Measurements from ENCODE around the gene DUSP1. TPM values are rescaled to one million over a fixed set of nuclear protein-coding genes. Genes with fewer than 3 reads are reported as not detected.

Gene DUSP1
- total RNA-seq, 1 experiment from 2014 or later = 16.6 TPM

GRCh38 chr5:172802112-172802511, 31.1 kb upstream of the DUSP1 start:
- Histone ChIP-seq H2AFZ (ENCODE audit: low read depth, low read length, poor library complexity, severe bottlenecking) (no peak overlapping the region), H3K79me2 (ENCODE audit: insufficient read depth, low read length) (no peaks in the 10 kb centered on the region), H3K27me3 (ENCODE audit: insufficient read depth, low read length) (no peaks in the 10 kb centered on the region), H3K4me2 (ENCODE audit: low read length) (no peak overlapping the region), H3K36me3 (ENCODE audit: control insufficient read depth in 1 of 2, insufficient read depth in 2 of 2, low read length in 2 of 2) (no peaks in the 10 kb centered on the region), H3K4me3 (replicated peaks in 1 of 2; ENCODE audit: low read depth in 1 of 2, low read length in 2 of 2) (no peak overlapping the region), H3K4me1 (ENCODE audit: control insufficient read depth in 1 of 2, insufficient read depth in 2 of 2, low read length in 2 of 2) (peaks cover 10 to 54% of the 10 kb centered on the region in 2 experiments), H3K9me3 (ENCODE audit: control insufficient read depth in 1 of 2, insufficient read depth in 1 of 2, low read depth in 1 of 2, low read length in 2 of 2) (no peaks in the 10 kb centered on the region), H3K9me2 (ENCODE audit: insufficient read depth) (no peaks in the 10 kb centered on the region), H3K9ac (ENCODE audit: low read length) (no peak overlapping the region), H4K20me1 (ENCODE audit: insufficient read depth) (no peaks in the 10 kb centered on the region), H3K27ac (ENCODE audit: low read depth, low read length) (no peak overlapping the region)
- RAD21 ChIA-PET (ENCODE audit: low non-redundant PET in 1 of 2, low total read pairs in 2 of 2, uncharacterized antibody in 2 of 2, unreplicated experiment in 2 of 2) = no interaction called here
- TF ChIP-seq SIN3A (IDR thresholded peaks at IDR 0.05; ENCODE audit: low read depth) (no peak), CBX3 (IDR thresholded peaks at IDR 0.05; ENCODE audit: low read depth) (no peak)
- POLR2A ChIA-PET = no interaction called here
- CTCF ChIA-PET = no interaction called here
- DNase-seq (ENCODE audit: low read depth, low spot score) (no peak), ATAC-seq (no peak)
- BruUV-seq (replicated peaks) = no TSS peak
- intact Hi-C loops (cut with micrococcal nuclease) = no loop called here

- ChIA-PET RAD21 (ENCODE audit: low non-redundant PET in 1 of 2, low total read pairs in 2 of 2, uncharacterized antibody in 2 of 2, unreplicated experiment in 2 of 2) (no interaction called here), POLR2A (interaction anchor here (1.6 kb wide), 1 partner anchor 24 kb away, joined by 4 read pairs; no protein-coding TSS in a partner anchor), CTCF (interaction anchor here (1.4 kb wide), 1 partner anchor 84 kb away, joined by 3 read pairs; no protein-coding TSS in a partner anchor)
- Histone ChIP-seq H3K9ac (ENCODE audit: low read length) (no peak overlapping the region), H3K27me3 (ENCODE audit: insufficient read depth, low read length) (no peaks in the 10 kb centered on the region), H3K36me3 (ENCODE audit: control insufficient read depth in 1 of 2, insufficient read depth in 2 of 2, low read length in 2 of 2) (no peaks in the 10 kb centered on the region), H3K9me3 (ENCODE audit: control insufficient read depth in 1 of 2, insufficient read depth in 1 of 2, low read depth in 1 of 2, low read length in 2 of 2) (no peaks in the 10 kb centered on the region), H3K9me2 (ENCODE audit: insufficient read depth) (no peaks in the 10 kb centered on the region), H2AFZ (ENCODE audit: low read depth, low read length, poor library complexity, severe bottlenecking) (peak overlapping the region; percentile 28), H3K4me2 (ENCODE audit: low read length) (peak overlapping the region; percentile 48), H3K4me3 (replicated peaks in 1 of 2; ENCODE audit: low read depth in 1 of 2, low read length in 2 of 2) (no peak overlapping the region), H3K4me1 (ENCODE audit: control insufficient read depth in 1 of 2, insufficient read depth in 2 of 2, low read length in 2 of 2) (peaks cover 7 to 50% of the 10 kb centered on the region in 2 experiments; a peak in 3 of 4 replicates), H4K20me1 (ENCODE audit: insufficient read depth) (no peaks in the 10 kb centered on the region), H3K27ac (ENCODE audit: low read depth, low read length) (peak overlapping the region; percentile 21; the same call in 1 of the 2 replicates), H3K79me2 (ENCODE audit: insufficient read depth, low read length) (no peaks in the 10 kb centered on the region)
- peak; percentile 33; the same call in 1 of the 2 replicates for ATAC-seq
- intact Hi-C loops (cut with micrococcal nuclease) = no loop called here
- DNase-seq (ENCODE audit: low read depth, low spot score) = no peak
- TF ChIP-seq CBX3 (IDR thresholded peaks at IDR 0.05; ENCODE audit: low read depth) (no peak), SIN3A (IDR thresholded peaks at IDR 0.05; ENCODE audit: low read depth) (peak; percentile 32; the same call in 1 of the 2 replicates), MAX (IDR thresholded peaks at IDR 0.05) (no peak), EZH2 (IDR thresholded peaks at IDR 0.05) (no peak), TCF7L2 (IDR thresholded peaks at IDR 0.05; ENCODE audit: borderline replicate concordance, extremely low read depth, insufficient read depth, insufficient read length) (no peak), SRF (IDR thresholded peaks at IDR 0.05; ENCODE audit: low read depth) (0 out of 2 replicates have a peak, but pooled peaks have one; percentile 52), POLR2AphosphoS5 (IDR thresholded peaks at IDR 0.05; ENCODE audit: low read depth, low read length) (no peak), SP1 (IDR thresholded peaks at IDR 0.05; ENCODE audit: low read depth) (peak; percentile 59), FOSL1 (IDR thresholded peaks at IDR 0.05; ENCODE audit: low read depth) (peak; percentile 58), CEBPB (IDR thresholded peaks at IDR 0.05; ENCODE audit: low read depth) (peak; percentile 74), ELF1 (IDR thresholded peaks at IDR 0.05; ENCODE audit: borderline replicate concordance, low read depth) (no peak), JUND (IDR thresholded peaks at IDR 0.05) (peak; percentile 63)
- TF ChIP-seq, protein P1, sequence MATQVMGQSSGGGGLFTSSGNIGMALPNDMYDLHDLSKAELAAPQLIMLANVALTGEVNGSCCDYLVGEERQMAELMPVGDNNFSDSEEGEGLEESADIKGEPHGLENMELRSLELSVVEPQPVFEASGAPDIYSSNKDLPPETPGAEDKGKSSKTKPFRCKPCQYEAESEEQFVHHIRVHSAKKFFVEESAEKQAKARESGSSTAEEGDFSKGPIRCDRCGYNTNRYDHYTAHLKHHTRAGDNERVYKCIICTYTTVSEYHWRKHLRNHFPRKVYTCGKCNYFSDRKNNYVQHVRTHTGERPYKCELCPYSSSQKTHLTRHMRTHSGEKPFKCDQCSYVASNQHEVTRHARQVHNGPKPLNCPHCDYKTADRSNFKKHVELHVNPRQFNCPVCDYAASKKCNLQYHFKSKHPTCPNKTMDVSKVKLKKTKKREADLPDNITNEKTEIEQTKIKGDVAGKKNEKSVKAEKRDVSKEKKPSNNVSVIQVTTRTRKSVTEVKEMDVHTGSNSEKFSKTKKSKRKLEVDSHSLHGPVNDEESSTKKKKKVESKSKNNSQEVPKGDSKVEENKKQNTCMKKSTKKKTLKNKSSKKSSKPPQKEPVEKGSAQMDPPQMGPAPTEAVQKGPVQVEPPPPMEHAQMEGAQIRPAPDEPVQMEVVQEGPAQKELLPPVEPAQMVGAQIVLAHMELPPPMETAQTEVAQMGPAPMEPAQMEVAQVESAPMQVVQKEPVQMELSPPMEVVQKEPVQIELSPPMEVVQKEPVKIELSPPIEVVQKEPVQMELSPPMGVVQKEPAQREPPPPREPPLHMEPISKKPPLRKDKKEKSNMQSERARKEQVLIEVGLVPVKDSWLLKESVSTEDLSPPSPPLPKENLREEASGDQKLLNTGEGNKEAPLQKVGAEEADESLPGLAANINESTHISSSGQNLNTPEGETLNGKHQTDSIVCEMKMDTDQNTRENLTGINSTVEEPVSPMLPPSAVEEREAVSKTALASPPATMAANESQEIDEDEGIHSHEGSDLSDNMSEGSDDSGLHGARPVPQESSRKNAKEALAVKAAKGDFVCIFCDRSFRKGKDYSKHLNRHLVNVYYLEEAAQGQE (IDR thresholded peaks at IDR 0.05; ENCODE audit: low read depth) = no peak
- BruUV-seq (replicated peaks) = no TSS peak
Measured at GRCh38 chr5:172801179-172801671, 30.2 kb upstream of the DUSP1 start.

All from HCT116 (cell line).